HUDEP-2 (cell line): Measurements from ENCODE around the gene COPA.

ENCODE experiments used
- DNase-seq, 76 experiments: peaks; one replicate each; lab custom pipeline; 2025; ENCODE audit not compliant: unreplicated experiment in 76 of 76; lab: John Stamatoyannopoulos, UW

The COPA gene

DNA sequence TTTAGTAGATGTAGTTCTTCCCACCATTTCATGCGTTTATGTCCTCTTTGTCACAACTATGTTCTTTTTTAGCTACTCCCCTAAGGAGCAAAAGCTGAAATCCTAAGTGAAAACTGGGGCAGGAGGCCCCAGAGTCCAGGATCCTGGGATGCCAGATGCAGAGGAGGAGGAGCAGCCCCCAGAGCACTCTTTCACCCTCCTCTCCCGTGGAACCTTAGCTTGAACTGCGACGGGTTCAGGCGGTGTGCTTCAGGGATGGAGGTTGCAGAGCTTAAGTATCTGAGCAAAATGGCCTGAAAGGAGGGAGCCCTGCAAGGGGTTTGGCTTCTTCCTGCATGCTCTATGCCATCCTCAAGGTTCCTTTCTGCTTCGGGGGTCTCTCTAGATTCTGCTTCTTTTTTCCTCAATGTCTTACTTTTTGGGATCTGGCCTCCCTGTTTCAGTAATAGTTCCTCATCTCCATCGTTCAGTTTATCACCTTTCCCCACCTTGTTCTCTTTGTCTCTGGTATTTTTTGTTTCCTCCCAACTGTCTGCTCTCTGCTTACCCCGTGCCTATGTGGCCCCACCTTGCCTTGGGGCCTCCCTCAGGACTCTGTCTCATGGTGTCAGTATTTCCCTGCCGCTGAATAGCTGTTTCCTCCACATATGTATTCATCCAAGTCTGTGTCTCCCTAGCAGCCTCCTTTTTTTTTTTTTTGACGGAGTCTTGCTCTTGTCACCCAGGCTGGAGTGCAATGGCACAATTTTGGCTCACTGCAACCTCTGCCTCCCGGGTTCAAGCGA lies 21.1 kb upstream of the COPA start:
- DNase-seq, result no peak

DNA sequence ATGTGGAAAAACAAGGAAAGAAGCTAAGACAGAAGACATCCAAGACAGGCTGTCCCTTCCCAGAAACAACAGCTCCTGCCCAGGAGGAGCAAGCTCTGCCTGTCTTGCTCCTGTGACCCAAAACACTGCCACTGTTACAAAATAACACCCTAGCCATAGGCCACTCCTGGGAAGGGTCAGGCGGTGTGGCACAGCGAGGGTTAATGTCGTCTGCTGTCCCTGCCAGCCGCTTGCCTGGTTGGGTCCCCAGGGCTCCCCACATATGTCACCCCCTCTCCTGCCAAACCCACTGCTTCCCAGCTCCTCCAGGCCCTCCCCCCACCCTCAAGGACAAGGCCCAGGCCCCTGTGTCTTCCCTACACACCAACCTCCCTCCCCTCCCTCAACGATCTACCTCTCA lies 20.0 kb upstream of the COPA start:
- no peak for DNase-seq

GRCh38 chr1:160362168-160362957 lies 19.3 kb upstream of the COPA start:
- no peak for DNase-seq

DNA sequence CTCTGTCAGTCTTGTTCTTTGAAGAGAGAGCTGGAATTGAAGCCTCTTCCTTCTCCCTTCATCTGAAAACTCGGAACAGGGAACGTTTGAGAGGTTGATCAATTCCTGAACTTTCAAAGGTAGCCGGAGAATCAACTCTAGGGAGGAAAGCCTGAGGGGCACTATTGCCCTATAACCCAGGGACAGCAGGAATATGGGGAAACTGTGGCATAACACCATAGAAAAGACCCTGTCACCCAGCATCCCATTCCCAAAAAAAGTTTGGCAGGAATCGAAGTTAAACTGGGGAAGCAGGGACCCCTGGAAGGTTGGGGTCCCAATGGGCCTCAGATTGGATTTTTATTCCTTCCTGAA lies 18.7 kb upstream of the COPA start:
- DNase-seq, result no peak

DNA sequence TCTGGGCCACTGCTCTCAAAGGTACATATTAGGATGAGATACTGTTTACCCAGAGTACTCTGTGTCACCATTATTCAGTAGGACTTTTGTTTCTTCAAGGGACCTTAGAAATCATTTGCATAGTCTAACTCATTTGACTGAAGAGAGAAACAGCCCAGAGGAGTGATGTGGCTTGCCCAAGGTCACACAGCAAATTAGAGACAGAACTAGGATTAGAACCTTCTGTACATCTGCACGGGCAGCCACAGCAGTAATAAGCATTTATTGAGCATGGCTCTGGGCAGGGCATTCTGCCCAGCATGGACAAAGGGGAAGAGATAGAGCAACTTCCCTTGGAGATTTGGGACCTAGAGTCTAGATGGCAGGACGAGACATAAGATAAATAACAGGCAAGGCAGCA lies 18.1 kb upstream of the COPA start:
- no peak for DNase-seq

DNA sequence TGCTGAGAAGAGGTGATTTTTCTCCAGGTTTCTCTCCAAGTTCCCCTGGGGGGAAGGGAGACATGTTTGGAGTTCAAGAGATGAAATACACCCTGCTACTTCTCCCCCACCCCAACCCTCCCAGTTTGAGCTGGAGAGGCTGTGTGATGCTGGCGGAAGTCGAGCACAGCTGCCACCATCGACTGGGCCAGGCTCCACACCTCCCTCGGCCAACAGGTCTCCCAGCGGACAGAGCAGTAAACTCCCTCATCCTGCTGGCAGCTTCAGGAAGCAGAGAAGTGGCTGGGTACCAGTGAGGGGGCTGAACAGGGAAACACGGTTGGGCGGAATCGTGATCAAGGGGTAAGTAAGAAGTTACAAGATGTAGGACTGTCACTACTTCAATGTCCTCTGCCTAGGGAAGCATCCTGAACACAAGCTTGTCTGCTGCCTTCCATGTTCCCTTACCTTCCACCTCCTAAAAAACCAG lies 17.2 kb upstream of the COPA start:
- DNase-seq, result no peak

DNA sequence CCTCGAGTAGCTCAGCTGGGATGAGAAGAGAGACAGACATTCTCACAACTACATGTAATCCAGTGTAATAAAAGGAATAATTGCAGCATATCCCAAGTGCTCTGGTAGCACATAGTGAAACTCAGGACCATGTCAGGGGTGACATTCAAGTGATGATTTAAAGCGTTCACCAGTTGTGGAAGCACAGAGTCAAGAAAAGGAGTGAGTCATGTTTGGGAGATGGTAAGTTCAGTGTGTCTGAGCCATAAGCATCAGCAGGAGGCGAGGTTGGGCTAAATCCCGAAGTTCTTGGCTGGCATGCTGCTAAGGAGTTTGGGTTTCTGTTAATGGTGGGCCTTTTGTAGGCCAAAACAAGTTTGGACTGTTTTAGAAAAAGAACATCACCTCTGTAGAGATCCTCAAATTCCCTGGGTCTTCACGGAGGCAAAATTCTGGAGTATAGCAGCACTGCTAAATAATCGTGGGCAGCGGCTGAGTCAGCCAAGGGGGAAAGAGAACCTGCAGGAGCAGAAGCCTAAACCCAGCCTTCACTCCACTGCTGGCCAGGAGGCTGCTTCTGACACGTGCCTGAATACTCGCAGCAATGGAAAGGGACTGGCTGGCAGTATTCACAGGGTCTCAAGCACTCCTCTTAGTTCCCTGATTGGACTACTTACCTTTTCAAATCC lies 16.6 kb upstream of the COPA start:
- no peak for DNase-seq

DNA sequence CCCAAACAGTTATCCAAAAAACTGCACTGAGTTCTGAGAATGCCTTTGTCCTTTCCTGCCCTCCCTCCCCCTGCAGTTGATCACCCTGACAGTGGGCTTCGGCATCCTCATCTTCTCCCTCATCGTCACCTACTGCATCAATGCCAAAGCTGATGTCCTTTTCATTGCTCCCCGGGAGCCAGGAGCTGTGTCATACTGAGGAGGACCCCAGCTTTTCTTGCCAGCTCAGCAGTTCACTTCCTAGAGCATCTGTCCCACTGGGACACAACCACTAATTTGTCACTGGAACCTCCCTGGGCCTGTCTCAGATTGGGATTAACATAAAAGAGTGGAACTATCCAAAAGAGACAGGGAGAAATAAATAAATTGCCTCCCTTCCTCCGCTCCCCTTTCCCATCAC lies 15.0 kb upstream of the COPA start:
- no peak for DNase-seq

DNA sequence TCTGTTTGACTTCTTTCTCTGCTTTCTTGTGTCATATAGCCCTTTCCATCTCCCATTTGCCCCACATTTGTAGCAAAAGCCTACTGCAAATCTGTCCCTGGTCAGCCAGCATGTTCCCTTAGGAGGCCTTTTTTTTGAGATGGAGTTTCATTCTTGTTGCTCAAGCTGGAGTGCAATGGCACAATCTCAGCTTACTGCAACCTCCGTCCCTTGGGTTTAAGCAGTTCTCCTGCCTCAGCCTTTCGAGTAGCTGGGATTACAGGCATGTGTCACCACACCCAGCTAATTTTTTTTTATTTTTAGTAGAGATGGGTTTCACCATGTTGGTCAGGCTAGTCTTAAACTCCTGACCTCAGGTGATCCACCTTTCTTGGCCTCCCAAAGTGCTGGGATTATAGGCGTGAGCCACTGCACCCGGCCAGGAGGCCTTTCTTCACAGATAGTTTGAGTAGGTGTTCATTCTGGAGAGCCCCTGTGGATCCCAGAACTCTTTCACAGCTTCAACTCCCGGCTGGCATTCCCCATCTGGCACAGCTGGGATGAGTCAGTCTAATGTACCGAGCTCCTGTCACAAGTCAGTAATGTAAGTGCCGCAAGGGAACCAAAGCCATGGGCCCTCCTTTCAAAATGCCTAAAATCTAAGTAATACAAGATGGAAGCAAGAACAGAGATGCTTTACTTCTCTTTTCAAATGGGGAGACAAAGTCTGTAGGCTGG lies 14.4 kb upstream of the COPA start:
- DNase-seq, result no peak

DNA sequence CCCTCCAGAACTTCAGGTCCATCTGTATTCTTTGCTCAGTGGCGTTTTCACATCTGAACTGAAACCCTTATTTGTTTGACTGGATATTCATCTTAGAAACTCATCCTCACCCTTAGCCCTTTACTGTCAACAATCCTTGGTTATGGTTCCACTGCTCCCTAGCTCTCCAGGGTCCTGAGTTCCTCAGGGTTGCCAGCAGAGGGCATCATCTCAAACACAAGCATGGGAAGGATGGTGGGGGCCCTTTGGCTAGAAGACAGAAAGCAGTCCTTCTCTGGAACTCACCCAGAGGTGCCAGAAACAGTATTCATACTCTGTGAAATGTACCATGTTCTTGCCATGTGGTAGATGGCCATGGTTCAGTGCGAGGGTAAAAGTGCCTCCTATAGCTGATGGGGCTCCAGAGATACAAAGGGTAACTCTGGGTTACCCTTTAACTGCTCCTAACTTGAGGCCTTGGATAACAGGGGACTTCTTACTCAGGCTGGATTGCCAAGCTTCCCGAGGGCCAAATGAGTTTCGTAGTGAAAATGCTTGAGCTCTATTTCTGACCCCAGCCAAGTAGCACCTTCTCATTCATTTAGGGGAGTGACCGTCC lies 11.4 kb upstream of the COPA start:
- DNase-seq, result peak in 12 of 76 experiments; percentile 6 to 33 (median 20)

DNA sequence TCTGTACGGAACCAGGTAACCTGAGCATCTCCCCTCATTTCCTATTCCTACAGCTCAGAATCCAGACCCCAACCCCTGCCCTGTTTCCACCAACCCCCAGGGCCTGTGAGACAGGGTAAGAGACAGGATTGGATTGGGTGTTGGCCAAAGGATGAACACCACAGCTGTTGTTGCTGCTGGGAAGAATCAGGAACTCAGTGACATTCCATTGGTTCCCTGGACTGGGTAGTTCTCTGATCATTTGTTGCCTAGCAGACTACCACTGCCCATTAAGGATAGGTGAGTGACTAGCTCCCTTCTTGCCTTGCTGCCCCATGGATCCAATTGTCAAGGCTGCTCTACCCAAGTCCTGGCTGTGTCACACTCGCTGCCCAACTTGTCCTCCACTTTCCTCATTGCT lies 10.2 kb upstream of the COPA start:
- no peak for DNase-seq

GRCh38 chr1:160352555-160352954 lies 9.5 kb upstream of the COPA start:
- no peak for DNase-seq

GRCh38 chr1:160351629-160352028 lies 8.6 kb upstream of the COPA start:
- DNase-seq, result no peak

GRCh38 chr1:160346958-160347357 lies 3.9 kb upstream of the COPA start:
- peak in 1 of 76 experiments; percentile 11 for DNase-seq

- DNase-seq, result no peak
Observed at GRCh38 chr1:160346463-160346862, 3.4 kb upstream of the COPA start.

DNA sequence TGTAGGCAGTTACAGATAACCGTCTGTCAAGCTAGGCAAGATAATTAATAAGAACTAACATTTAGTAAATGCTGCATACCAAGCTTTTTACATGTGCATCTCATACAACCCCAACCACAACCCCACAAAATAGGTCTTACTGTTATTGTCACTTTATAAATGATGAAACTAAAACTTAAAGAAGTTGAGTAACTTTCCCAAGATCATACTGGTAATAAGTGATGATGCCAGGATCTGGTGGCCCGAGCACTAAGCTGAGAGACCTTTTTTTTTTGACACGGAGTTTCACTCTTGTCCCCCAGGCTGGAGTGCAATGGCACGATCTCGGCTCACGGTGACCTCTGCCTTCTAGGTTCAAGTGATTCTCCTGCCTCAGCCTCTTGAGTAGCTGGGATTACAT lies 1.9 kb upstream of the COPA start:
- no peak for DNase-seq

- no peak for DNase-seq
Observed at GRCh38 chr1:160344241-160344640, 1.2 kb upstream of the COPA start.

GRCh38 chr1:160342526-160342925 lies 524 bp downstream of the COPA start:
- DNase-seq, result peak in 2 of 76 experiments; percentile 5

DNA sequence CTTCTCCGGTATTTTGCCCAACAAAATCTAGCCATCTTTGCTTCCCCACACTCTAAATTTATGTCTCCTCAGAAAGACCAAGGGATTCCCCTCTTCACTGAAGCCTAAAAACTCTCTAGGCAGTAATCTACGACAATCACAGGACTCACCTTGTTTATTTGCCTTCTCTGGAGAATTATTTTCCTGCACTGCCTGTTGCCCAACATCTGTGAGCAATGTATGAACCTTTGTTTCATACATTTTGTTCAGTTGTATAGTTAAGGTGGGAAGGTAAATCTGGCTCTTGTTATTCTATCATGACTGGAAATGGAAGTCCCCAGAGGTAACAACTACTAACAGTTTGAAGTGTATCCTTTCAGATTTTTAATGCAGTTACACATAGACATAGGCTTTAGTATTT lies 2.2 kb downstream of the COPA start:
- no peak for DNase-seq

- DNase-seq, result no peak
Observed at GRCh38 chr1:160340146-160340545, 2.9 kb downstream of the COPA start.

GRCh38 chr1:160338580-160338979 lies 4.5 kb downstream of the COPA start:
- DNase-seq, result no peak
